GM23248 (cell line): Measurements from ENCODE around the gene CLCN7. TPM values are rescaled to one million over a fixed set of nuclear protein-coding genes. Genes with fewer than 3 reads are reported as not detected.

Experiments
- DNase-seq: peaks from one replicate; pipeline ENCODE4 v3.0.0-alpha.2; 2015
- H2AFZ ChIP-seq: fragments of 200-600 bp; sonication (generic); 2 replicates; pipeline ENCODE4 v1.6.1; 2016; ENCODE audit warnings: antibody characterized with exemption
- H3F3A ChIP-seq: fragments of 200-600 bp; sonication (generic); 2 replicates; pipeline ENCODE4 v1.6.1; 2016; ENCODE audit warnings: mild to moderate bottlenecking, antibody characterized with exemption, mixed run types; ENCODE audit not compliant: insufficient read depth
- H3K27ac ChIP-seq: fragments of 200-600 bp; sonication (generic); 2 replicates; pipeline ENCODE4 v1.5.1; 2016; ENCODE audit warnings: mild to moderate bottlenecking
- H3K27me3 ChIP-seq: fragments of 200-600 bp; sonication (generic); replicated peaks from 2 replicates; pipeline ENCODE4 v1.6.1; 2016; ENCODE audit warnings: mild to moderate bottlenecking; ENCODE audit not compliant: insufficient read depth
- H3K36me3 ChIP-seq: fragments of 200-600 bp; sonication (generic); 2 replicates; pipeline ENCODE4 v1.6.1; 2016; ENCODE audit warnings: low read depth, mild to moderate bottlenecking
- H3K4me1 ChIP-seq: fragments of 200-600 bp; sonication (generic); 2 replicates; pipeline ENCODE4 v1.6.1; 2016; ENCODE audit warnings: mild to moderate bottlenecking; ENCODE audit not compliant: insufficient read depth
- H3K4me2 ChIP-seq: fragments of 200-600 bp; sonication (generic); one replicate; pipeline ENCODE4 v1.6.1; 2016; ENCODE audit warnings: mild to moderate bottlenecking; ENCODE audit not compliant: unreplicated experiment
- H3K4me3 ChIP-seq: fragments of 200-600 bp; sonication (generic); 2 replicates; pipeline ENCODE4 v1.5.1; 2016; ENCODE audit warnings: mild to moderate bottlenecking
- H3K79me2 ChIP-seq: fragments of 200-600 bp; sonication (generic); 2 replicates; pipeline ENCODE4 v1.6.1; 2016; ENCODE audit warnings: mild to moderate bottlenecking; ENCODE audit not compliant: insufficient read depth
- H3K9ac ChIP-seq: fragments of 200-600 bp; sonication (generic); 2 replicates; pipeline ENCODE4 v1.6.1; 2016; ENCODE audit warnings: mild to moderate bottlenecking
- H3K9me2 ChIP-seq: fragments of 200-600 bp; sonication (generic); 2 replicates; pipeline ENCODE4 v1.6.1; 2016; ENCODE audit warnings: mixed run types, mild to moderate bottlenecking, moderate library complexity; ENCODE audit not compliant: insufficient read depth
- H3K9me3 ChIP-seq: fragments of 200-600 bp; sonication (generic); one replicate; pipeline ENCODE4 v1.6.1; 2017; ENCODE audit warnings: low read depth
- H4K20me1 ChIP-seq: fragments of 200-600 bp; sonication (generic); 2 replicates; pipeline ENCODE4 v1.6.0; 2016; ENCODE audit not compliant: insufficient read depth
- EZH2 ChIP-seq: fragments of 200-600 bp; sonication (generic); IDR thresholded peaks from 2 replicates; pipeline ENCODE4 v1.6.1; 2018; ENCODE audit warnings: antibody characterized with exemption, mild to moderate bottlenecking; ENCODE audit not compliant: insufficient read depth, poor library complexity, severe bottlenecking
- EZH2phosphoT487 ChIP-seq: fragments of 200-600 bp; sonication (generic); IDR thresholded peaks from 2 replicates; pipeline ENCODE4 v1.6.1; 2018; ENCODE audit warnings: antibody characterized with exemption, moderate library complexity, mild to moderate bottlenecking, low read depth; ENCODE audit not compliant: insufficient read depth
- WGBS, 2 experiments: methylation state at CpG; one replicate each; pipeline ENCODE4 v1.1.6; 2015 to 2017; ENCODE audit warnings: low lambda C conversion rate in 2 of 2, low coverage in 1 of 2; ENCODE audit errors: missing lambda C conversion rate in 2 of 2; 5-methylcytosine and 5-hydroxymethylcytosine counted together
- in situ Hi-C: fragments of 300-500 bp; cut with MboI; formaldehyde crosslinking; loops from 2 replicates; pipeline ENCODE4 v1.15.0; 2020
- polyA plus RNA-seq: library from polyadenylated mRNA; unstranded; fragments of >200 nt; fragmentation: Nextera tagmentation; extraction: Ambion mirVana; gene quantifications from 2 replicates; pipeline ENCODE4 v1.2.1, GENCODE V29; 2016
- total RNA-seq: library from RNA; depleted of rRNA; stranded (reverse); fragments of >200 nt; shearing (Covaris generic); gene quantifications from 2 replicates; pipeline ENCODE4 v1.2.3, GENCODE V29; 2014

CLCN7 gene
- total and polyA plus RNA-seq, 2 experiments from 2014 or later = 33.6 to 39.3 TPM

DNA sequence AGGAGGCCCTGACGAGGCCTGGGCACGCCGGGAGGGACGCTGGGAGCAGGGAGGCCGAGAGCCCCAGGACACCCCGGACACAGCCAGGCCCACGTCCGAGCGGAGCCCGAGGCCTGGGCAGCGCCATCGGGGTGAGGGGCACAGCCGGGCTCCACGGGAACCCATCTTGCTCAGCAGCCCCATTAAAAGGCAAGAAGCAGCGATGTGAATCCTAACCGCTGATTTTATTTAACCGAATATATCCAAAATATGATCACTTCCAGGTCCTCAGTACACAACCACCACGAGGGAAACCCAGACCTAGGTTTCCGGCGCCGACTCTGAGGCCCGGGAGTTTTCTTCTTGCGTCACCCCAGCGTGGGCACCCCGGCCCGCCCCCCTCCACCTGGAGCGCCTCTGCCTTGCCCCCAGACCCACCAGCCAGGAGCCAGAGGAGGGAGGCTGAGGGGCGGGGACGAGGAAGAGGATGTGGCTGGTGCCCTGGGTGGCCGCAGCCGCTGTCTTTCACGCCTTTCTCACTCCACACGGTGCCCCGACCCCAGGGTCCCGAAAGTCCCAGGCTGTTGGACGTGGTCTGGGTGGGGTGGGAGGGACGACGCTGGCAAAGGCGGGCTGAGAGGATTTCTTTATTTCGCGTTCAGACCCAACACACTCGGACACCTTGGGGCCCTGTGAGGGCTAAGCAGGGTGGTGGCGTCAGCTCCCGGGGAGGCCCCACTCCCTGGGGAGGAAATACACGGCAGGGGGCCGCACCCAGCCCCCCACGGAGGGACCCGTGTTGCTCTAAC, 29.9 kb downstream of the CLCN7 start:
- Histone ChIP-seq H3K9ac (no peak overlapping the region), H2AFZ (no peak overlapping the region), H3K9me2 (no peaks in the 10 kb centered on the region), H3K27ac (no peak overlapping the region), H3K27me3 (no peaks in the 10 kb centered on the region), H3K4me3 (no peak overlapping the region), H3K79me2 (no peaks in the 10 kb centered on the region), H3K4me2 (no peak overlapping the region), H3K9me3 (no peaks in the 10 kb centered on the region), H4K20me1 (no peaks in the 10 kb centered on the region), H3K4me1 (no peaks in the 10 kb centered on the region), H3K36me3 (no peaks in the 10 kb centered on the region), H3F3A (no peaks in the 10 kb centered on the region)
- in situ Hi-C loops = no loop called here
- no peak for DNase-seq
- WGBS, 2 experiments = 79 to 84% methylated on average over 25 to 48 of the region's 48 CpGs
- TF ChIP-seq EZH2phosphoT487 = no peak
- TF ChIP-seq EZH2 = no peak

- no peaks in the 10 kb centered on the region for H3K27me3 ChIP-seq
- in situ Hi-C loops = no loop called here
These were observed 30.7 kb downstream of the CLCN7 start, which contains the start of gene CCDC154 for GRCh38 chr16:1443980-1444729. Gene CCDC154, minus strand, starts transcription at chr16:1444556. Its CDS starts 234 bp downstream, at chr16:1444322.

DNA sequence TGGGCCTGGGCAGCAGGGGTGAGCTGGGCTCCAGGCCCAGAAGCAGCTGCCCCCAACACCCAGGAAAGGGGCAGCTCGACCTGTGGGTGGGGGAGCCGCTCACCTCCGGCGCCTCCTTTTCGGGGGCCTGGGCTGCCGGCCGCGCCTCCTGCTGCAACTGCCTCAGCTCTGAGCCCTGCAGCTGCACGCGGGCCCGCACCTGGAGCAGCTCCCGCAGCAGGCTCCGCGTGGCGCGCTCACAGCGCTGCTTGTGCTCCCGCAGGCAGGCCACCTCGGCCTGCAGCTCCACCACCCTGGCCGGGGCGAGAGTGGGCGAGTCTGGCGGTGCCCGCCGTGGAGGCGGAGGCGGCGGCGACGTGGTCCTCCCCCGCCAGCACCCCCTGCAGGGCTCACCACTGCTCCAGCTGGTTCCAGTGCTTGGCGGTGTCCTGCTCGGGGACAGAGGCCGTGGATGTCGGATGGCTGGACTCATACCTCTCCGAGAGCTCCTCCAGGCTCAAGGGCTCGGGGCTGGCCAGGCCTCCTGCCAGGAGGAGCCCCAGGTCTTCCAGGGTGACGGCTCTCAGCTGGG, 31.3 kb downstream of the CLCN7 start:
- no peaks in the 10 kb centered on the region for H3K79me2 ChIP-seq
- H3K4me3 ChIP-seq = no peak overlapping the region
- no peaks in the 10 kb centered on the region for H3K4me1 ChIP-seq
- H3K27ac ChIP-seq = no peak overlapping the region
- TF ChIP-seq EZH2 (no peak), EZH2phosphoT487 (no peak)
- no peak overlapping the region for H3K4me2 ChIP-seq
- in situ Hi-C loops = no loop called here
- H3K9ac ChIP-seq = no peak overlapping the region
- no peaks in the 10 kb centered on the region for H3K27me3 ChIP-seq
- DNase-seq = no peak
- H3K36me3 ChIP-seq = no peaks in the 10 kb centered on the region
- H3K9me2 ChIP-seq = no peaks in the 10 kb centered on the region
- no peaks in the 10 kb centered on the region for H3F3A ChIP-seq
- 89 to 91% methylated on average over 29 to 38 of the region's 38 CpGs for WGBS, 2 experiments
- no peaks in the 10 kb centered on the region for H4K20me1 ChIP-seq
- no peak overlapping the region for H2AFZ ChIP-seq
- H3K9me3 ChIP-seq = no peaks in the 10 kb centered on the region

More at GRCh38 chr16:1443980-1444729, 30.7 kb downstream of the CLCN7 start, which contains the start of gene CCDC154:
- TF ChIP-seq EZH2phosphoT487 (no peak), EZH2 (no peak)
- Histone ChIP-seq H3K36me3 (no peaks in the 10 kb centered on the region), H3F3A (no peaks in the 10 kb centered on the region), H3K4me2 (no peak within 1 kb of the TSS), H3K79me2 (no peaks in the 10 kb centered on the region), H3K4me3 (no peak within 1 kb of the TSS), H4K20me1 (no peaks in the 10 kb centered on the region), H3K27ac (no peak within 1 kb of the TSS), H3K9me3 (no peaks in the 10 kb centered on the region), H3K9me2 (no peaks in the 10 kb centered on the region), H3K4me1 (no peaks in the 10 kb centered on the region), H2AFZ (no peak within 1 kb of the TSS), H3K9ac (no peak within 1 kb of the TSS)
- 69 to 71% methylated on average over 25 to 27 of the region's 27 CpGs for WGBS, 2 experiments
- DNase-seq = no peak

DNA sequence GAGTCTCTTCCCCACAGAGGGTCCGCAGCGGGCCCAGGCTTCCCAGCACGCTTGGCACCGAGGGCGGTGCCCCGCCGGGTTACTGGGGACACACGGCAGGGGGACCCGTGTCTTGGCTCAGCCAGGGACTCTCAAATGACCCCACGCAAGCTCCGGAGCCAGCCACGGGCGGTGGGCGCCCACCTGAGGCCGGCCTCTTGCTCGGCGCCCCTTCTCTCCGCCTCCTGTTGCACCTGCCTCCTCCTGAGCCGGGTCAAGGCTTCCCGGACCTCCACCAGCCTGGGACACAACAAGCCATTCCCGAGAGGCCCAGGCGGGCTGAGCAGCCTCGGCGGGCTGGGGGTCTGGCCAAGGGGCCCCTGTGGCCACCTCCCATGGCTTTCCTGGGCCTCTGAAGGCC, 32.1 kb downstream of the CLCN7 start:
- no peaks in the 10 kb centered on the region for H3K27me3 ChIP-seq
- no peaks in the 10 kb centered on the region for H4K20me1 ChIP-seq
- H3K79me2 ChIP-seq = no peaks in the 10 kb centered on the region
- no peaks in the 10 kb centered on the region for H3K9me3 ChIP-seq
- no peak for DNase-seq
- in situ Hi-C loops = no loop called here
- H3K9ac ChIP-seq = no peak overlapping the region
- no peak overlapping the region for H3K4me2 ChIP-seq
- no peak overlapping the region for H3K4me3 ChIP-seq
- no peaks in the 10 kb centered on the region for H3K4me1 ChIP-seq
- 88 to 89% methylated on average over 20 to 24 of the region's 24 CpGs for WGBS, 2 experiments
- H2AFZ ChIP-seq = no peak overlapping the region
- TF ChIP-seq EZH2phosphoT487 (no peak), EZH2 (no peak)
- H3K27ac ChIP-seq = no peak overlapping the region
- no peaks in the 10 kb centered on the region for H3K36me3 ChIP-seq
- no peaks in the 10 kb centered on the region for H3K9me2 ChIP-seq
- H3F3A ChIP-seq = no peaks in the 10 kb centered on the region
